Osteocyte (in vitro differentiated cells): ENCODE results near the gene ALDH1A3. TPM values are rescaled to one million over a fixed set of nuclear protein-coding genes. Genes with fewer than 3 reads are reported as not detected.

ENCODE experiments used
- DNase-seq: peaks from one replicate; pipeline ENCODE4 v3.0.0; 2021; ENCODE audit warnings: mixed read lengths; ENCODE audit not compliant: unreplicated experiment; ENCODE audit errors: extremely low spot score
- H3K27ac Mint-ChIP-seq: one replicate; pipeline ENCODE4 v1.8.0; 2021; ENCODE audit warnings: mild to moderate bottlenecking, mixed read lengths; ENCODE audit not compliant: unreplicated experiment
- H3K27me3 Mint-ChIP-seq: one replicate; pipeline ENCODE4 v1.8.0; 2021; ENCODE audit warnings: mixed read lengths; ENCODE audit not compliant: unreplicated experiment
- H3K36me3 Mint-ChIP-seq: one replicate; pipeline ENCODE4 v1.8.0; 2021; ENCODE audit warnings: mixed read lengths; ENCODE audit not compliant: unreplicated experiment
- H3K4me1 Mint-ChIP-seq: one replicate; pipeline ENCODE4 v1.8.0; 2021; ENCODE audit warnings: mixed read lengths; ENCODE audit not compliant: unreplicated experiment
- H3K4me3 Mint-ChIP-seq: one replicate; pipeline ENCODE4 v1.8.0; 2021; ENCODE audit warnings: mild to moderate bottlenecking, moderate library complexity, mixed read lengths; ENCODE audit not compliant: unreplicated experiment
- H3K9me3 Mint-ChIP-seq: one replicate; pipeline ENCODE4 v1.8.0; 2021; ENCODE audit warnings: mixed read lengths; ENCODE audit not compliant: unreplicated experiment
- CTCF ChIP-seq: fragments of 200-600 bp; sonication (generic); IDR thresholded peaks from 2 replicates; pipeline ENCODE4 v1.5.0; 2021; ENCODE audit warnings: antibody characterized with exemption, mild to moderate bottlenecking, moderate library complexity
- total RNA-seq: library from RNA; stranded (reverse); gene quantifications from 2 replicates; pipeline ENCODE4 v1.2.1, GENCODE V29; 2021

Gene ALDH1A3
- total RNA-seq, 1 donor from 2014 or later: 0.30 TPM

GRCh38 chr15:100878130-100878529 lies 1.5 kb upstream of the ALDH1A3 start:
- H3K4me3 Mint-ChIP-seq: peak overlapping the region; percentile 68
- no peak overlapping the region for H3K27ac Mint-ChIP-seq
- H3K4me1 Mint-ChIP-seq: peaks cover 7% of the 10 kb centered on the region
- H3K9me3 Mint-ChIP-seq: no peaks in the 10 kb centered on the region
- no peak for DNase-seq
- no peak for TF ChIP-seq CTCF
- peaks cover 69% of the 10 kb centered on the region for H3K27me3 Mint-ChIP-seq
- H3K36me3 Mint-ChIP-seq: no peaks in the 10 kb centered on the region

- Mint-ChIP-seq H3K36me3 (no peaks in the 10 kb centered on the region), H3K9me3 (no peaks in the 10 kb centered on the region), H3K27me3 (peaks cover 73% of the 10 kb centered on the region), H3K27ac (no peak overlapping the region), H3K4me1 (peaks cover 7% of the 10 kb centered on the region), H3K4me3 (peak overlapping the region; percentile 68)
- no peak for TF ChIP-seq CTCF
- no peak for DNase-seq
Observed at GRCh38 chr15:100878648-100879047, 983 bp upstream of the ALDH1A3 start.

- H3K36me3 Mint-ChIP-seq: no peaks in the 10 kb centered on the region
- TF ChIP-seq CTCF: no peak
- peaks cover 75% of the 10 kb centered on the region for H3K27me3 Mint-ChIP-seq
- H3K4me3 Mint-ChIP-seq: peak overlapping the region; percentile 68
- H3K4me1 Mint-ChIP-seq: peaks cover 7% of the 10 kb centered on the region
- no peak for DNase-seq
- H3K27ac Mint-ChIP-seq: no peak overlapping the region
- no peaks in the 10 kb centered on the region for H3K9me3 Mint-ChIP-seq
Observed at GRCh38 chr15:100879061-100879463, 569 bp upstream of the ALDH1A3 start.

GRCh38 chr15:100880139-100880896 lies 687 bp downstream of the ALDH1A3 start:
- no peaks in the 10 kb centered on the region for H3K36me3 Mint-ChIP-seq
- peaks cover 75% of the 10 kb centered on the region for H3K27me3 Mint-ChIP-seq
- H3K4me3 Mint-ChIP-seq: peak overlapping the region; percentile 57
- DNase-seq: no peak
- no peak for TF ChIP-seq CTCF
- no peak overlapping the region for H3K27ac Mint-ChIP-seq
- no peaks in the 10 kb centered on the region for H3K9me3 Mint-ChIP-seq
- H3K4me1 Mint-ChIP-seq: peaks cover 7% of the 10 kb centered on the region

GRCh38 chr15:100880897-100881242 lies 1.2 kb downstream of the ALDH1A3 start:
- DNase-seq: no peak
- peaks cover 7% of the 10 kb centered on the region for H3K4me1 Mint-ChIP-seq
- H3K9me3 Mint-ChIP-seq: no peaks in the 10 kb centered on the region
- no peak for TF ChIP-seq CTCF
- H3K4me3 Mint-ChIP-seq: peak overlapping the region; percentile 57
- no peak overlapping the region for H3K27ac Mint-ChIP-seq
- no peaks in the 10 kb centered on the region for H3K36me3 Mint-ChIP-seq
- peaks cover 69% of the 10 kb centered on the region for H3K27me3 Mint-ChIP-seq
